GM19035 (cell line): ENCODE results near the gene SFXN2.
"Not testable (repeated sequence)": the region's sequence is repeated elsewhere in the genome, so short reads cannot be mapped to it uniquely, and the experiment has no call there.

Source experiments
- ATAC-seq: cut with Tn5 transposase; IDR thresholded peaks from one replicate; pipeline ENCODE4 v1.9.1; 2021; ENCODE audit not compliant: unreplicated experiment

SFXN2 gene

GRCh38 chr10:102752266-102752930 lies 38.0 kb downstream of the SFXN2 start:
- no peak for ATAC-seq

- ATAC-seq: no peak
Measured at GRCh38 chr10:102752934-102753664, 38.7 kb downstream of the SFXN2 start.

DNA sequence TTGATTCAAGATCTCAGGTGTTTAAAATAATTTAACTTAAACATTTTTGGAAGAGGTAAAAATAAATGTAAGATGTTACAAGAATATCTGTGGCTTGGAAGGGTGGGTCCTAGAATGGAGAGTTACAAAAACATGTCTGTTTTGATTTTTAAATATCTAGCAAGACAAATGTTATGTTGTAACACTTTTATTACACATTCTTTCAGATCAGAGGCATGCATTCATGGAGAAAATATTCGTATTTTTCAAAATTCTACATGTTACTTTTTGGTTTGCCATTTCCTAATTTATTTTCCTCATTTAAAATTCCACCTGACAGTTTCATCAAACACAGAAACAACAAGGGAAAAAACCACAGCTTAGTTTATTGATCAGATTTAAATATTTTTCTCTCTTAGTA lies 39.3 kb downstream of the SFXN2 start:
- ATAC-seq: no peak

- no peak for ATAC-seq
Measured at GRCh38 chr10:102757323-102757722, 42.9 kb downstream of the SFXN2 start.

GRCh38 chr10:102758240-102758932 lies 44.0 kb downstream of the SFXN2 start:
- no peak for ATAC-seq

DNA sequence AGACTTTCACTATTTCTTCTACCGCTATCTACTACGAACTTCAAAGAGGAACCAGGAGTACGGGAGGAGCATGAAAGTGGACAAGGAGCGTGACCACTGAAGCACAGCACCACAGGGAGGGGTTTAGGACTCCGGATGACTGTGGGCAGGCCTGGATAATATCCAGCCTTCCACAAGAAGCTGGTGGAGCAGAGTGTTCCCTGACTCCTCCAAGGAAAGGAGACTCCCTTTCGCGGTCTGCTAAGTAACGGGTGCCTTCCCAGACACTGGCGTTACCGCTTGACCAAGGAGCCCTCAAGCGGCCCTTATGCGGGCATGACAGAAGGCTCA lies 44.5 kb downstream of the SFXN2 start:
- not testable (repeated sequence) for ATAC-seq

- ATAC-seq: no peak
Measured at GRCh38 chr10:102759497-102760210, 45.2 kb downstream of the SFXN2 start.

DNA sequence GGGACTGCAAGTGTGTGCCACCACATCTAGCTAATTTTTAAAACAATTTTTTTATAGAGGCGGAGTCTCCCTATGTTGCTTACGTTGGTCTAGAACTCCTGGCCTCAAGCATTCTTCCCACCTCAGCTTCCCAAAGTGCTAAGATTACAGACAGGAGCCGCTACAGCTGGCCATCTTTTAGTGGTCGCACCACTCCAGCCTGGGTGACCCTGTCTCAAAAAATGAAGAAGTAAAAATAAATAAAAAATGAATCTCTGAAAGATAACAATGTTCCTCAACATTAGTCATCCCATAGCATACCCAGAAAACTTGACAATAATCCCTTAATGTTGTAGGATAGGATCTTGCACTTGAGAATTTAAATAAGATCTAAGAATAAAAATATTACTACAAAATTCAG lies 47.5 kb downstream of the SFXN2 start:
- ATAC-seq: no peak

- ATAC-seq: no peak
Measured at GRCh38 chr10:102762401-102763015, 48.1 kb downstream of the SFXN2 start.

DNA sequence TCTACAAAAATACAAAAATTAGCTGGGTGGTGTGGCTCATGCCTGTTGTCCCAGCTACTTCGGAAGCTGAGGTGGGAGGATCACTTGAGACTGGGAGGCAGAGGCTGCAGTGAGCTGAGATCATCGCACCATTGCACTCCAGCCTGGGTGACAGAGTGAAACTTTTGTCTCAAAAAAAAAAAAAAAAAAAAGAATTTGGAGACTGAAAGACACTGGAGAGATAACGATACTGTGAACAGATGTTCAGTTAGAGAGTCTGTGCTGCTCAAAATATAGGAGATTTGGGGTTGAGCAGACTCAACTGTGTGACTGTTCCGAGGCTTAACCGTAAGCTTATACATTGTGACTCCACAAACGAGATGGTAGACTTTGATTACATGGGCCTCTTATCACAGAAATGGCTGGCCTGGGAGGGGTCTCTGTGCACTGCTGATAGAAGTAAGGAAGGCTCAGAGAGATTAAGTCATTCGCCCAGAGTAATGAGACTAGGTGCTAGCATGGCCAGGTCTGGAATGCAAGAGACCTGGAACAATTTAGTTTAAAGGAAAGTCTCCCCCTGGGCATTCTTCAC lies 48.7 kb downstream of the SFXN2 start:
- no peak for ATAC-seq

GRCh38 chr10:102764470-102765161 lies 50.2 kb downstream of the SFXN2 start:
- no peak for ATAC-seq

- ATAC-seq: no peak
Measured at GRCh38 chr10:102765336-102765735, 50.9 kb downstream of the SFXN2 start.

DNA sequence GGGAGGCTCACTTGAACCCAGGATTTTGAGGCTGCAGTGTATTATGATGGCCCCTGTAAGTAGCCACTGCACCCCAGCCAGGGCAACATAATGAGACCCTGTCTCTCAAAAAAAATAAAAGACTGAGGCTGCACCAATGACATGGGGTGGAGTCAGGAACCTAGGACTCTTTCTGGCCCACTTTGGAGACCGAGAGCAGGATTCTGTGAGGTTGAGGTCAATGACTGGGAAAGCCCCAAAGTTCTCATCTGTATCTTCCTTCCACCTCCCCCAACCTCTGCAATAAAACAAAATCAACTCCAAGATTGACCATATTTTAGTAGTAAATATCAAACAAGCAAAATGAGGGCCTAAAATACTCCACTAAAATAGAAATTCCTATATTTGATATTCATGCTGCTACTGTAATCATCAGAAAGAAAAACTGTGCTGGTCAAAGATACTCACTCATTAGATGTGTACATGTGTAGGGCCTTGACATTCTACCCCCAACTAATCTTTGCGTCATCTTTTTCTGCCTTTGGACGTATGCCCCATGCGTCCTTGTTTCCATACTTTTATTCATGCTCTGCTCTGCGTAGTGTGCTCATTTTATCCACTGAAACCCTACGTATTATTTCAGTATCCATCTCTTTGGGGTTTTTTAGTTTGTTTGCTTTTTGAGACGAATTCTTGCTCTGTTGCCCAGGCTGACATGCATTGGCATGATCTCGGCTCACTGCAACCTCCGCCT lies 53.2 kb downstream of the SFXN2 start:
- no peak for ATAC-seq

GRCh38 chr10:102769375-102770107 lies 55.1 kb downstream of the SFXN2 start:
- no peak for ATAC-seq

- no peak for ATAC-seq
Measured at GRCh38 chr10:102770108-102770482, 55.7 kb downstream of the SFXN2 start.

DNA sequence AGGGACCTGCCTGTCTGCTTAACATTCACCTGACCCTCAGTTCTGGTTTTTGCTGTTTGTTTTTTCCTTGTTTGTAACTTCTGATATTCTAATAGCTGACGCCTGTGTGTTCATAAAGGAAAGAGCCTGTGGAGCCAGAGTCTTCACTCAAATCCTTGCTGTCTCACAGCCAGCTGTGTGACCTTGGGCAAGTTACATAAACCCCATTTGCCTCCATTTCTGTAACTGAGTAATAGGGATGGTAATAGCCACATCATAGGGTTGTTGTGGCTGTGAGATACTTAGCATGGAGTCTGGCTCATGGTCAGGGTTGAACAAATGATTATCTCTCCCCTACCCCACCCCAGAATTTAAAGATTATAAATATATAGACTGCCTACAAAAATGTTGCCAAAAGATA lies 56.4 kb downstream of the SFXN2 start:
- no peak for ATAC-seq

- no peak for ATAC-seq
Measured at GRCh38 chr10:102773320-102773719, 58.9 kb downstream of the SFXN2 start.

DNA sequence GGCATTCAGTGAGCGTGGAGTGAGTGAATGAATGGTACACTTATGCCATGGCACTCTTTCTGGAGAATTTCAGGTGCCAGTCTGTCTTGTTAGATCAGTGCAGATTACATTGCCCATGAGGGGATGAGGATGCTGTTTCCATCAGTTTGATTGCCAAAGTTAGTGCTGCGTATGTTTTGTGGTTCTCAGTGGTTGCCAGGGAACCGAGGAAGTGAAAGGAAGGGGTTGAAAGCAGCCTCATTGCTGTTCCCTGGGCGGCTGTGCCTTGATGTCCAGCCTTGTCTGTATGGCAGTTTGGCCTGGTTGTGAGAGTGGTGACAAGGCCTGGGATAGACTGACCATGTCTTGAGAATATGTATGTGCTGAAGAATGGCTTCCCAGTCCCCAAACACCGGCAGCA lies 59.5 kb downstream of the SFXN2 start:
- ATAC-seq: no peak
